Astrocyte of the cerebellum (primary cell): ENCODE results near the gene ZNF74.
"Not testable (repeated sequence)": the region's sequence is repeated elsewhere in the genome, so short reads cannot be mapped to it uniquely, and the experiment has no call there.

Experiments
- DNase-seq: peaks from one replicate; pipeline ENCODE4 v3.0.0-alpha.2; 2011; ENCODE audit warnings: low read depth
- H3K4me3 ChIP-seq: 2 replicates; pipeline ENCODE4 v1.5.1; 2011; ENCODE audit warnings: mild to moderate bottlenecking, low read depth, low read length, moderate library complexity
- CTCF ChIP-seq: IDR thresholded peaks from 2 replicates; pipeline ENCODE4 v1.5.1; 2012; ENCODE audit warnings: low read length, low read depth, moderate library complexity, mild to moderate bottlenecking; ENCODE audit errors: missing control alignments
- in situ Hi-C: cut with HindIII; loops from 2 replicates; pipeline ENCODE4 v1.10.0; 2017; ENCODE audit warnings: low sequenced_read_pairs

The ZNF74 gene

GRCh38 chr22:20404881-20405280 is 10.9 kb downstream of the ZNF74 start:
- in situ Hi-C loops: no loop called here
- TF ChIP-seq CTCF: no peak
- H3K4me3 ChIP-seq: no peak overlapping the region
- DNase-seq: no peak

- in situ Hi-C loops: no loop called here
- H3K4me3 ChIP-seq: no peak overlapping the region
- no peak for DNase-seq
- no peak for TF ChIP-seq CTCF
These were observed 11.5 kb downstream of the ZNF74 start for GRCh38 chr22:20405291-20405930.

- DNase-seq: no peak
- TF ChIP-seq CTCF: no peak
- H3K4me3 ChIP-seq: no peak overlapping the region
- in situ Hi-C loops: no loop called here
These were observed 12.2 kb downstream of the ZNF74 start for GRCh38 chr22:20405931-20406685.

GRCh38 chr22:20406686-20407408 is 12.9 kb downstream of the ZNF74 start:
- TF ChIP-seq CTCF: no peak
- no peak for DNase-seq
- no peak overlapping the region for H3K4me3 ChIP-seq
- in situ Hi-C loops: no loop called here

- no peak for DNase-seq
- no peak for TF ChIP-seq CTCF
- H3K4me3 ChIP-seq: no peak overlapping the region
- in situ Hi-C loops: no loop called here
These were observed 13.9 kb downstream of the ZNF74 start for GRCh38 chr22:20407829-20408228.

- in situ Hi-C loops: no loop called here
- H3K4me3 ChIP-seq: no peak overlapping the region
- no peak for DNase-seq
- TF ChIP-seq CTCF: no peak
These were observed 14.9 kb downstream of the ZNF74 start for GRCh38 chr22:20408891-20409290.

GRCh38 chr22:20409385-20409784 is 15.4 kb downstream of the ZNF74 start:
- in situ Hi-C loops, DNase-seq, H3K4me3 ChIP-seq: not testable (repeated sequence)
